Activated T-cell treated with anti-CD3 and anti-CD28 coated beads for 48 hours (primary cell): Measurements from ENCODE around the gene ODAD2.
"Not testable (repeated sequence)": the region's sequence is repeated elsewhere in the genome, so short reads cannot be mapped to it uniquely, and the experiment has no call there.

Experiments used
- DNase-seq: peaks from one replicate; pipeline ENCODE4 v3.0.0-alpha.2; 2020; ENCODE audit warnings: low read depth

The ODAD2 gene, protein sequence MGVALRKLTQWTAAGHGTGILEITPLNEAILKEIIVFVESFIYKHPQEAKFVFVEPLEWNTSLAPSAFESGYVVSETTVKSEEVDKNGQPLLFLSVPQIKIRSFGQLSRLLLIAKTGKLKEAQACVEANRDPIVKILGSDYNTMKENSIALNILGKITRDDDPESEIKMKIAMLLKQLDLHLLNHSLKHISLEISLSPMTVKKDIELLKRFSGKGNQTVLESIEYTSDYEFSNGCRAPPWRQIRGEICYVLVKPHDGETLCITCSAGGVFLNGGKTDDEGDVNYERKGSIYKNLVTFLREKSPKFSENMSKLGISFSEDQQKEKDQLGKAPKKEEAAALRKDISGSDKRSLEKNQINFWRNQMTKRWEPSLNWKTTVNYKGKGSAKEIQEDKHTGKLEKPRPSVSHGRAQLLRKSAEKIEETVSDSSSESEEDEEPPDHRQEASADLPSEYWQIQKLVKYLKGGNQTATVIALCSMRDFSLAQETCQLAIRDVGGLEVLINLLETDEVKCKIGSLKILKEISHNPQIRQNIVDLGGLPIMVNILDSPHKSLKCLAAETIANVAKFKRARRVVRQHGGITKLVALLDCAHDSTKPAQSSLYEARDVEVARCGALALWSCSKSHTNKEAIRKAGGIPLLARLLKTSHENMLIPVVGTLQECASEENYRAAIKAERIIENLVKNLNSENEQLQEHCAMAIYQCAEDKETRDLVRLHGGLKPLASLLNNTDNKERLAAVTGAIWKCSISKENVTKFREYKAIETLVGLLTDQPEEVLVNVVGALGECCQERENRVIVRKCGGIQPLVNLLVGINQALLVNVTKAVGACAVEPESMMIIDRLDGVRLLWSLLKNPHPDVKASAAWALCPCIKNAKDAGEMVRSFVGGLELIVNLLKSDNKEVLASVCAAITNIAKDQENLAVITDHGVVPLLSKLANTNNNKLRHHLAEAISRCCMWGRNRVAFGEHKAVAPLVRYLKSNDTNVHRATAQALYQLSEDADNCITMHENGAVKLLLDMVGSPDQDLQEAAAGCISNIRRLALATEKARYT

GRCh38 chr10:27998954-27999275 is at the start of gene ODAD2:
Gene ODAD2, minus strand, starts transcription at chr10:27999079. Its CDS starts 3,937 bp downstream, at chr10:27995142.
- DNase-seq, result no peak

DNA sequence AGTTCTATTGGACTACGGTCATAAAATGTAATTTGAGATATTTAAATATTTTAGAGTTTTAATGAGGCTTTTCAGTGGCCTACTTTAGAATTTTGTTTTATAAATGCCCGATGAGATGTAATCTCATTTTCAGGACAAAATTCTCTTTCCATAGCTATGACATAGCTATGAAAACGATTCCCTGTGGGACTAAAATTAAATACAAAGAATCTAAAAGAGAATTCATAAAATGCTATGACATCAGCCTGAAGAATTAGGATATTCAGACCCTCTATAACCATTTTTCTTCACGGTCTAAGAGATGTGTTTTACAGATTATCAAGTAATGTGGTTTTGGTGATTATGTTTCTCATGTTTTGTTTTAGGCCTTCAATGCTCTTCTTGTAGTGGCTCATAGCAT is 48.2 kb upstream of the ODAD2 start:
- no peak for DNase-seq

DNA sequence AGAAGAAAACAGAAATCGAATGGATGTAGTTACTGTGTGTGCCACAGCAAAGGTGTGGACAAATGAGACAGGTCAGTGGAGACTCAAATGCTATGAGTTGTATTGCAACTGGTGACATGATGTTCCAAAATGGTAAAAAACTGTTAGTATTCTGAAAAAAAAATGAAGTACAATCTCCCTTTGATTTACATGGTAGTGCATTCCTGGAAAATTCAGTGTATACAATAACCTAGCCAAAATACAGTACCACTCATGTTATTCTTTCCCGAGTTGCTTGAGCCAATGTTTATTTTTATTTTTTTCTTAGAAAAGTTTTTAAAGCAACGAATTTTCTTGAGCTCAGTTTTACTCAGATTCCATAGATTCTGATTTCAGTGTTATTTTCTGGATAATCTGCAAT is 47.7 kb upstream of the ODAD2 start:
- no peak for DNase-seq

DNA sequence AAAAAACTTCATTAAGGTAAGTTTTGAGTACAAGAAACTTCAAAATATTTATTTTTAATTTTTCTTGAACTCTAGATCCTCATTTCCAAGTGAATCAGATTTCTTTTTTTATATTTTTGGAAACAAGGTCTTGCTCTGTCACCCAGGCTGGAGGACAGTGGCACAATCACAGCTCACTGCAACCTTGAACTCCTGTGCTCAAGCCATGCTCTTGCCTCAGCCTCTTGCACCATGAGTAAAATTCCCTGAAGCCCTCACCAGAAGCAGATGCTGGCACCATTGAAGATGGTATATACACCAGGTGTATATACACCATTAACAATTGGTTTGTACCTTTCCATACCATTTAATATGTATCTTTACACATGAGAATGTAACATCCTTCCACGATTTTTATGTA is 45.1 kb upstream of the ODAD2 start:
- DNase-seq, result no peak

- DNase-seq, result no peak
Measured at GRCh38 chr10:28036587-28036986, 37.7 kb upstream of the ODAD2 start.

DNA sequence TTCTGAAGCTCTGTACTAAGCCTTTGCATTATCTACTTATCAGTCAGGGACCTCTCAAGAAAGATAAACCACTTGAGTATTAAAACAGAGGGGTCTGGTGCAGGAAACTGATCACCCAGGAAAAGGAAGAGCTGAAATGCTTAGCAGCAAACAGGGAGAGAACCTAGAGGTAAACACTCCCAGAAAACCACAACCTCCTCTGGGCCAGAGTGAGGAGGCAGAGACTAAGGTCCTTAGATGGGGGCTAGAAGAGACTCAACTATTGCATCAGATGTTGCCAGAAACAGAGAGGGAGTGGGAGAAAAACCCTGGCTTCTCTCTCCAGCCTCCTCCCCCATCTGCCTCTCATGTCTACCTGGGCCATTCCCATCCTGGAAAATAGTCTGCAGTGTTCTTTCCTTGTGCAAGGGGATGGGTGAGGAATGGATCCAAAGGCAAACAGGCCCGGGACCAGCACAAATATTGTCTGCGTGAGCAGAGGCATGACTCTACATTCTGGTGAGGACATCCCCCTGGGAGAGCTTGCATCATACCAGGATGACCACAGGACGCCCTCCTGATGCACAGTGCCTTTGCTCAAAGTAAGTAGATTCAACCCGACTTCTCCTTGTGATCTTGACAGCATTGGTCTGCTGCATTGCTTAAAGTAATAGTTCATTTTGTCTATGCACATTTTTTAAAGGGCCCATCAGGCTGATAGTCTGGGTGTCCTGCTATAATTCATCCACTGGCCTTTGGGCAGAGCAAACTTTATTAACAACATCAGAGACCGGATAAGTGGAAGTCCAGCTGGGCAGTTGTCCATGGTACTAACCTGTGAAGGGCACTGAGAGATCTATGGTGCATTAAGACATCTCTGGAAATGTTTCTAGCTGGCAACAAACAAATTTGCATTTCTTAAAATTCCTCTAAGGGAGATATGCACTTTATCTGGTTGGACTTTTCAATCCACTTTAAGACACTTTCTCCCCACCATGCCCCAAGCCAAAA is 22.4 kb upstream of the ODAD2 start:
- no peak for DNase-seq

DNA sequence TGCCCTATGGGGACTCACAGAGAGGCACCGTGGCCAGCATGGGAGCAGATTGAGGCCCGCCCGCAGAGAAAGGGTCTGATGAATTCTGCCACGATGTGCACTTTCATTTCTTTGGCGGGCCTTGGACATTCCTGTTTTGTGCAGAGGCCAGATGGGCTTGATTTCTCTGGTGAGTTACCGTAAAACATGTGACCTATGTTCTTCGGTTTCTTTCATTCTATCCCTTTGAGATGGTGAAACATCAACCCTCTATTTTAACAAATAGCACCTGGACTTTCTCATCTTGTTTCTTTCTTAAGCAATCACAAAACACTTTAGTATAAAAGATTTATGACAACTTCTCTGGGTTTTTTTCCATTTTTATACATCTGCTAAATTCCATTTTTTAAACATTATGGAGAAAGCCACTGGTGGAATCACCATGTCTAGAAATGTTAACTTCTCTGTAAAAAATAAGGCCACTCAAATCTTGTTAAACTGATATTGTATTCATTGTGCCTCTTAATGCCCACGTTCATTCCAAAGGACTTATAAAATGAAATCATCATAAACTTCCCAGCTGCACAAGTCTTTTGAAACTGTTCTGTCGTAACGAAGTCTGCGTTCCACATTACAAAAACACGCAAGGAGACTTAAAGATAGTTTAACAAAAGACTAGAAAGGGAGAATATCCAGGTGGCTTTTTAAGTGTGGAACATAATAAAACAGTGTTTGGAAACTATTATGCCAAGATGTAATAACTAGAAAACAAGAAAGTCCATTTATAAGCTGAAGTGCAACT is 21.4 kb upstream of the ODAD2 start:
- DNase-seq, result no peak

GRCh38 chr10:28014651-28015050 is 15.8 kb upstream of the ODAD2 start:
- no peak for DNase-seq

DNA sequence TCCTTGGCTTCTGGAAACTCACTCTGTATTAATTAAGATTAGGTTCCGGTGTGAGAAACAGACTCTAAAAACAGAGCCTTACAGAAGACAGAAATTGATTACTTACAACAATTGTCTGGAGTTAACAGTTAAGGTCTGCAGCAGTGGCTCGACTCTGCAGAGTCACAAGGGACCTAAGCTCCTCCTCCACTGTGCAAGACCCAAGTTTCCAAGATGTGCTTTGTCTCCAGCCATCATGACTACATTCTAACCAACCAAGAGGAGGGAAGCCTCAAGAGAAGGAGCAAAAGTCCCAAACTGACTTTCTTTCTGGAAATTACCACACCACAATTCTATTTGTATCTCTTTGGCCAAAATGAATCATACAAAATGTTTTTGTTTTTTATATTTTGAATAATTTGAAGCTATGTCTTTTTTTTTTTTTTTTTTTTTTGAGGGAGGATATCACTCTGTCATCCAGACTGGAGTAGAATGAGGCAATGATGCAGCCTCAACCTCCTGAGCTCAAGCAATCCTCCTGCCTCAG is 14.2 kb upstream of the ODAD2 start:
- DNase-seq, result no peak

DNA sequence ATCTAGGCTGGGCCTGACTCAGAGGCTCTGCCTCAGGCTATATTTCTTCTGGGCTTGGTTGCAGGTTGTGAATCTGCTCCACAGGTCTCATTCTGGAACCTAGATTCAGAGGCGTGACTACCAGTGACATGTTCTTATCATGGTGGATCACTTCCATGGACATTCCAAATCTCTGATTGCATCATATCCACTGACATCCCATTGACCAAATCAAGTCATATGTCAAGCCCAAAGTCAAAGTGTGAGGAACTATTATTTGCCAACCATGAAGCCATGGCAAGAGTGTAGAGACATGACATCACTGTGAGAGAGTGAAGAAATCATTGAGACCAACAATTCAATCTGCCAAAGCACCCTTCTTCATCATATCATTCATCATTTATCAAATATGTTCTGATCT is 11.9 kb upstream of the ODAD2 start:
- no peak for DNase-seq

- no peak for DNase-seq
Measured at GRCh38 chr10:28008054-28008453, 9.2 kb upstream of the ODAD2 start.

DNA sequence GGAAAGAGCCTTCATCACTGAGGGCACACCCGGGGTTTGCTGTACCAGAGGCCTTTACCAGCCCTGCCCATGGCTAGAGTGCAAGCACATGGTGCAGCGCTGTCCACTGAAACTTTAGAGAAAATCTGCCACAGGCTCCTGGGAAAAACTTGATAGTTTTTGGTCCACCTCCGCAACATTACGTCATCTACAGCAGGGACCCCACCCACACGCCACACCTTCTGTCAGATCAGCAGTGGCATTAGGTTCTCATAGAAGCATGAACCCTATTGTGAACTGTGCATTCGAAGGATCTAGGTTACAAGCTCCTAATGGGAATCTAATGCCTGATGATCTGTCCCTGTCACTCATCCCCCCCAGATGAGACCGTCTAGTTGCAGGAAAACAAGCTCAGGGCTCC is 2.5 kb upstream of the ODAD2 start:
- DNase-seq, result no peak

- peak; percentile 13 for DNase-seq
Measured at GRCh38 chr10:27998178-27998953, 513 bp downstream of the ODAD2 start.

- no peak for DNase-seq
Measured at GRCh38 chr10:27997865-27998177, 1.1 kb downstream of the ODAD2 start.

DNA sequence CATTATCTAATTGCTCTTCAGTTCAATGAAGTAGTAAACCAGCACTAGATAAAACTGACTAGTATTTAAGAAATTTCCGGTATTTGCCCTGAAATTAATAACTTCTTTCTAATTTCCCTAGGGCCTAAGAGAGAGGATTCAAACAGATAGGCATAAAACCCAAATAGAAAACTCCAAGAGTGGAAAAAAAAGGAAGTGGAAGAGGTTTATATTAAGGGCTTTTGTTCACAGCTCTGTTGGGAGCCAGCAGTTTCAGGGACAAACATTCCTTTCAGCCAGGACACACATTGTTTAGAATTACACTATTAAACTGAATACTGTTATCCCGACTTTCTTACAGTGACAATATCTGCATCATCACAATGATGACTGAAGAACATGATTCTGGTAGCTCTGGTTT is 3.6 kb downstream of the ODAD2 start:
- DNase-seq, result no peak

DNA sequence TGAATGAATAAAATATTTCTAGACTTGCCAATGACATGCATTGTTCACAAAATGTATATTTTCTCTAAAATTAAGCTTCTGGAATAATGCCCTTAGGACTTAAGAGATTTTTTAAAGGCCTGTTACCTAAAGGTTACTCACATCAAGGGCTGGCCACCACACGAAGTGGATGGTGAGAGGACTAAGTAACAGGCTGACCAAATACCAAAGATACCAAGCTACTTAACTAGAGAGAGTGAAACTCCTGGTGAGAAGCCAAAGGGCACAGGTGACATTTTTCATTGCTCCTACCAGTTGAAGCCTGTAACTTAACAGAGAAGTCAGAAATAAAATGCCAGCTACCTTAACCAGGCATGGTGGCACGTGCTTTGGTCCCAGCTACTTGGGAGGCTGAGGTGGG is 9.5 kb downstream of the ODAD2 start:
- not testable (repeated sequence) for DNase-seq

DNA sequence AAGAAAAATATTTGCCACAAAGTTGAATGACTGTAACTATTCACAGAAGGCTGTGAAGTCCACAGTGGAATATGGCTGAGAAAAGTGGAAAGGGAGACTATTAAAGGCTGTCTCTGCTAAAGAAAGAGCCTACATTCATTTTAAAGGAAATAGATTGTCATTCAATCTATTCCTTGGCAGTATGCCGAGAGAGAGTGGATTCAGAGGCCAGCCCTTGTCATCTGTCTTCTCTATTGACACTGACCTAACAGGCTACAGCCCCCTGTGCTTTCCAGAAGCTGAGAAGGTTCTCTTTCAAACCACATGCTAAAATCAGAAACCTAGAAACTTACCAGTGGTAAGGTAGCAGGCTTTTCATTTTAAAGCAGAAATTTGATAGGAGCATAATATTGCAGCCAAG is 12.1 kb downstream of the ODAD2 start:
- DNase-seq, result no peak

GRCh38 chr10:27982875-27983543 is 15.9 kb downstream of the ODAD2 start:
- no peak for DNase-seq

GRCh38 chr10:27981744-27982143 is 17.1 kb downstream of the ODAD2 start:
- DNase-seq, result no peak

DNA sequence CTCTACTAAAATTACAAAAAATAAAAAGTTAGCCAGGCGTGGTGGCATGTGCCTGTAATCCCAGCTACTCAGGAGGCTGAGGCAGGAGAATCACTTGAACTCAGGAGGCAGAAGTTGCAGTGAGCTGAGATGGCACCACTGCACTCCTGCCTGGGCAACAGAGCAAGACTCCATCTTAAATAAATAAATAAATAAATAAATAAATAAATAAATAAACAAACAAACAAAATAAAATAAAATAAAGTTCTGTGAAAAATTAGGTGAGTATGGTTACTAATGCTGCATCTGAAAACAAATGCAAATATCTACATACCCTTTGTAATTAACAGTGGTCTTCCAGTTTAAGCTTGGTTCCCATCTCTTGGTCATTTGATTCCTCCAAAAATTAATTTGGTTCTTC is 28.1 kb downstream of the ODAD2 start:
- not testable (repeated sequence) for DNase-seq
